Measurements from ENCODE around the gene CACNA1I.

GRCh38 chr22:39629851-39630250 lies 59.3 kb downstream of the CACNA1I start:
- TF ChIP-seq POLR2A (IDR thresholded peaks at IDR 0.05) (no peak), CTCF (IDR thresholded peaks at IDR 0.05 in 4 of 5, conservative IDR thresholded peaks at IDR 0.05 in 1 of 5) (no peak)
